Activated naive CD8-positive, alpha-beta T cell treated with anti-CD3 and anti-CD28 coated beads, Interleukin-2, amount 50 U/mL, for 24 hours (primary cell): Measurements from ENCODE around the gene RAB23.

Experiments
- ATAC-seq: fragments of 150-1000 bp; cut with Tn5 transposase; one replicate; pipeline ENCODE4 v1.10.0; 2021
- DNase-seq: peaks from one replicate; pipeline ENCODE4 v3.0.0; 2021
- H3K27ac Mint-ChIP-seq: one replicate; pipeline ENCODE4 v1.8.0; 2021; ENCODE audit warnings: mild to moderate bottlenecking, mixed read lengths
- H3K27me3 Mint-ChIP-seq: one replicate; pipeline ENCODE4 v1.8.0; 2021; ENCODE audit warnings: mixed read lengths
- H3K36me3 Mint-ChIP-seq: one replicate; pipeline ENCODE4 v1.8.0; 2021; ENCODE audit warnings: low read depth, mixed read lengths
- H3K4me1 Mint-ChIP-seq: one replicate; pipeline ENCODE4 v1.8.0; 2021; ENCODE audit warnings: mixed read lengths
- H3K4me3 Mint-ChIP-seq: one replicate; pipeline ENCODE4 v1.8.0; 2021; ENCODE audit warnings: mild to moderate bottlenecking, moderate library complexity, mixed read lengths
- H3K9me3 Mint-ChIP-seq: one replicate; pipeline ENCODE4 v1.8.0; 2021; ENCODE audit warnings: mixed read lengths

Gene RAB23

GRCh38 chr6:57143690-57144089 is 78.4 kb downstream of the RAB23 start:
- Mint-ChIP-seq H3K27ac (no peak overlapping the region), H3K9me3 (no peaks in the 10 kb centered on the region), H3K27me3 (no peaks in the 10 kb centered on the region)

GRCh38 chr6:57142178-57142525 is 80.0 kb downstream of the RAB23 start:
- ATAC-seq (no peak), DNase-seq (no peak)
- H3K4me3 Mint-ChIP-seq = no peak overlapping the region
- no peaks in the 10 kb centered on the region for H3K9me3 Mint-ChIP-seq
- no peaks in the 10 kb centered on the region for H3K27me3 Mint-ChIP-seq
- peaks cover 9% of the 10 kb centered on the region for H3K4me1 Mint-ChIP-seq
- peaks cover 55% of the 10 kb centered on the region for H3K36me3 Mint-ChIP-seq
- no peak overlapping the region for H3K27ac Mint-ChIP-seq

More at GRCh38 chr6:57143690-57144089, 78.4 kb downstream of the RAB23 start:
- peaks cover 18% of the 10 kb centered on the region for H3K4me1 Mint-ChIP-seq
- ATAC-seq (no peak), DNase-seq (no peak)
- peaks cover 63% of the 10 kb centered on the region for H3K36me3 Mint-ChIP-seq
- H3K4me3 Mint-ChIP-seq = no peak overlapping the region

GRCh38 chr6:57141451-57142177 is 80.5 kb downstream of the RAB23 start:
- ATAC-seq = no peak
- H3K36me3 Mint-ChIP-seq = peaks cover 60% of the 10 kb centered on the region
- H3K9me3 Mint-ChIP-seq = no peaks in the 10 kb centered on the region
- H3K4me1 Mint-ChIP-seq = peaks cover 7% of the 10 kb centered on the region
- no peak for DNase-seq
- H3K4me3 Mint-ChIP-seq = no peak overlapping the region
- H3K27ac Mint-ChIP-seq = no peak overlapping the region
- no peaks in the 10 kb centered on the region for H3K27me3 Mint-ChIP-seq

GRCh38 chr6:57138026-57138425 is 84.1 kb downstream of the RAB23 start:
- H3K27me3 Mint-ChIP-seq = no peaks in the 10 kb centered on the region
- H3K4me1 Mint-ChIP-seq = peaks cover 7% of the 10 kb centered on the region
- peaks cover 59% of the 10 kb centered on the region for H3K36me3 Mint-ChIP-seq
- H3K27ac Mint-ChIP-seq = no peak overlapping the region
- no peak overlapping the region for H3K4me3 Mint-ChIP-seq
- no peaks in the 10 kb centered on the region for H3K9me3 Mint-ChIP-seq
- DNase-seq (no peak), ATAC-seq (no peak)

- Mint-ChIP-seq H3K36me3 (peaks cover 53% of the 10 kb centered on the region), H3K4me3 (no peak overlapping the region), H3K4me1 (peaks cover 7% of the 10 kb centered on the region), H3K9me3 (no peaks in the 10 kb centered on the region), H3K27ac (no peak overlapping the region), H3K27me3 (no peaks in the 10 kb centered on the region)
- ATAC-seq = peak; percentile 54
- no peak for DNase-seq
Measured at GRCh38 chr6:57137350-57137749, 84.8 kb downstream of the RAB23 start.
